Suprapubic skin (tissue), 4 donors: ENCODE data around the gene ITM2B. TPM values are rescaled to one million over a fixed set of nuclear protein-coding genes. Genes with fewer than 3 reads are reported as not detected.

Experiments used
- DNase-seq, 2 donors: peaks; one replicate each; pipeline ENCODE4 v3.0.0-alpha.2; 2019; ENCODE audit warnings: low spot score in 2 of 2
- H3K27ac ChIP-seq: fragments of 200-600 bp; sonication (generic); one replicate; pipeline ENCODE4 v1.5.1; 2019
- H3K27me3 ChIP-seq: fragments of 200-600 bp; sonication (generic); one replicate; pipeline ENCODE4 v1.5.1; 2019
- H3K36me3 ChIP-seq: fragments of 200-600 bp; sonication (generic); one replicate; pipeline ENCODE4 v1.5.1; 2019
- H3K4me1 ChIP-seq: fragments of 200-600 bp; sonication (generic); one replicate; pipeline ENCODE4 v1.5.1; 2019
- H3K4me3 ChIP-seq: fragments of 200-600 bp; sonication (generic); one replicate; pipeline ENCODE4 v1.5.1; 2019; ENCODE audit warnings: mild to moderate bottlenecking
- H3K9me3 ChIP-seq: fragments of 200-600 bp; sonication (generic); one replicate; pipeline ENCODE4 v1.5.1; 2019
- CTCF ChIP-seq, 2 donors: fragments of 200-600 bp in 1 of 2; fragments of 450-650 bp in 1 of 2; sonication (generic) in 1 of 2; IDR thresholded peaks; one replicate each; pipeline ENCODE4 v1.5.1; 2016 to 2019; ENCODE audit warnings: antibody characterized with exemption in 2 of 2, mild to moderate bottlenecking in 1 of 2, moderate library complexity in 1 of 2
- EP300 ChIP-seq: sonication (generic); formaldehyde crosslinking; IDR thresholded peaks from one replicate; pipeline ENCODE4 v1.6.1; 2017; ENCODE audit warnings: antibody characterized with exemption
- POLR2A ChIP-seq, 2 donors: fragments of 450-650 bp; IDR thresholded peaks; one replicate each; pipeline ENCODE4 v1.6.1; 2017; ENCODE audit warnings: antibody characterized with exemption in 2 of 2, mild to moderate bottlenecking in 2 of 2, moderate library complexity in 2 of 2
- POLR2AphosphoS5 ChIP-seq, 3 donors: sonication (generic); formaldehyde crosslinking; IDR thresholded peaks; one replicate each; pipeline ENCODE4 v1.6.1; 2017; ENCODE audit warnings: antibody characterized with exemption in 3 of 3
- WGBS: methylation state at CpG from one replicate; pipeline ENCODE4 v1.1.5; 2018; 5-methylcytosine and 5-hydroxymethylcytosine counted together
- total RNA-seq, 4 donors: library from RNA; depleted of rRNA; stranded (reverse); fragments of >200 nt; gene quantifications; one replicate each; pipeline ENCODE4 v1.1.0, GENCODE V29; 2016

ITM2B gene
- total RNA-seq, 4 donors from 2014 or later: 511 to 726 (median 679) TPM

GRCh38 chr13:48317511-48318376 is 84.7 kb downstream of the ITM2B start:
- TF ChIP-seq CTCF (IDR thresholded peaks at IDR 0.05) (no peak), POLR2AphosphoS5 (IDR thresholded peaks at IDR 0.05) (no peak)
- Histone ChIP-seq H3K4me1 (no peaks in the 10 kb centered on the region), H3K9me3 (no peaks in the 10 kb centered on the region), H3K27ac (no peak overlapping the region), H3K36me3 (peaks cover 3% of the 10 kb centered on the region), H3K4me3 (peak overlapping the region; percentile 41), H3K27me3 (no peaks in the 10 kb centered on the region)
- no peak for DNase-seq
- WGBS: 83% methylated on average over 35 of the region's 41 CpGs

- Histone ChIP-seq H3K4me3 (peak overlapping the region; percentile 41), H3K9me3 (no peaks in the 10 kb centered on the region), H3K27ac (no peak overlapping the region), H3K4me1 (no peaks in the 10 kb centered on the region), H3K36me3 (peaks cover 3% of the 10 kb centered on the region), H3K27me3 (no peaks in the 10 kb centered on the region)
- WGBS: 88% methylated on average over 25 of the region's 28 CpGs
- no peak for DNase-seq
- TF ChIP-seq POLR2A (IDR thresholded peaks at IDR 0.05): no peak
- TF ChIP-seq EP300: no peak
- no peak for TF ChIP-seq POLR2AphosphoS5 (IDR thresholded peaks at IDR 0.05)
- no peak for TF ChIP-seq CTCF (IDR thresholded peaks at IDR 0.05)
Measured at GRCh38 chr13:48318377-48318811, 85.4 kb downstream of the ITM2B start.

GRCh38 chr13:48318821-48319511 is 86.0 kb downstream of the ITM2B start:
- H3K4me1 ChIP-seq: no peaks in the 10 kb centered on the region
- TF ChIP-seq EP300: no peak
- no peak for TF ChIP-seq POLR2A (IDR thresholded peaks at IDR 0.05)
- TF ChIP-seq POLR2AphosphoS5 (IDR thresholded peaks at IDR 0.05): no peak
- TF ChIP-seq CTCF (IDR thresholded peaks at IDR 0.05): no peak
- peaks cover 3% of the 10 kb centered on the region for H3K36me3 ChIP-seq
- peak overlapping the region; percentile 41 for H3K4me3 ChIP-seq
- WGBS: 64% methylated on average over 39 of the region's 47 CpGs
- no peaks in the 10 kb centered on the region for H3K27me3 ChIP-seq
- no peak overlapping the region for H3K27ac ChIP-seq
- DNase-seq: peak in 1 of 2 donors; percentile 72
- H3K9me3 ChIP-seq: no peaks in the 10 kb centered on the region

Other genes starting within 250 kb of the ITM2B start
- 10 to 100 TPM; 26.1 to 49.6 (median 38.0) TPM for gene SUCLA2, start 231.9 kb upstream of the ITM2B start, total RNA-seq
- gene NUDT15, start 195.5 kb upstream of the ITM2B start, total RNA-seq: 1 to 10 TPM; 5.6 to 10.0 (median 9.1) TPM
- 10 to 100 TPM; 34.7 to 46.3 (median 40.6) TPM for gene MED4, start 138.1 kb upstream of the ITM2B start, total RNA-seq
- 10 to 100 TPM; 18.0 to 31.5 (median 20.7) TPM for gene RB1, start 70.5 kb downstream of the ITM2B start, total RNA-seq
- gene LPAR6, start 179.9 kb downstream of the ITM2B start, total RNA-seq: 10 to 100 TPM; 13.3 to 41.4 (median 22.8) TPM